Stimulated activated CD8-positive, alpha-beta memory T cell treated with anti-CD3 and anti-CD28 coated beads, Interleukin-7, amount 100 ng/mL, for 4 hours (primary cell): ENCODE measurements around the gene KLHDC8A.
"Not testable (repeated sequence)": the region's sequence is repeated elsewhere in the genome, so short reads cannot be mapped to it uniquely, and the experiment has no call there.

Experiments used
- DNase-seq, 2 donors: peaks; one replicate each; pipeline ENCODE4 v3.0.0-alpha.2; 2020; ENCODE audit warnings: low read depth in 2 of 2

Gene KLHDC8A

DNA sequence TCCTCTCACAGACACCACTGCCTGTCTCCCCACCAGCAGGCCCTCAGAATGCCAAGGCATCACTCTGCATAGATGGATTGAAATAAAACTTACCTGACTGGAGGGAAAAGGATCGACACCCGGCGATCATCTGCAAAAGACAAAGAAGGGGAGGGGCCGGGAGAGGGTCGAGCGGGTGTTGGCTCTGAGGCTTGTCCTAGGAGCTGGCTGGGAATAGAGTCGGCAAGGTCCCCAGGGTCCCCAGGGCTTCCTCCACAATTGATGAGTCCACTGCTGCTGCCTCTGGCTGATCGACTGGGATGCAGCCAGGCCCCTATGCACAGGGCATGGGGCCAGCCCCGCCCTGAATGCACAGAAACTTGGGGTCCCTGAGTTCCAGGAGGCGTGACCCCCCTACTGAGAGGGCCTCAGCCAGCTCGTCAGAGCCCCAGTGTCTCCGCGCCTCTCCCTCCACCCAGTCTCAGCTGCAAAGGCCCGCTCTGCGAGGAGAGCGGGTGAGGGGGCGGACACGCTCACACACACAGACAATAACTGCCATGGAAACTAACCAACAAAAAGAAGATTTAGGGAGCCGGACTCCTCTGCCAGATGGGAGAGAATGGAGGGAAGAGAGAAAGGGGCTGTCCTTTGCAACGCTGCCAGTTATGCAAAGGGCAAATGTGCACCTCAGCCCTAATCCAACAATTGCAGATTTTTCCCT is at the start of gene KLHDC8A:
Gene KLHDC8A (minus strand): TSS at position 483 of the 700 bp plus-strand sequence. CDS start 13,318 bp downstream, outside the sequence.
- no peak for DNase-seq

GRCh38 chr1:205406252-205406651 is 49.5 kb upstream of the KLHDC8A start:
- DNase-seq: not testable (repeated sequence)

- DNase-seq: not testable (repeated sequence)
These were observed 47.8 kb upstream of the KLHDC8A start for GRCh38 chr1:205404484-205404883.

- DNase-seq: no peak
These were observed 41.9 kb upstream of the KLHDC8A start for GRCh38 chr1:205398586-205398985.

DNA sequence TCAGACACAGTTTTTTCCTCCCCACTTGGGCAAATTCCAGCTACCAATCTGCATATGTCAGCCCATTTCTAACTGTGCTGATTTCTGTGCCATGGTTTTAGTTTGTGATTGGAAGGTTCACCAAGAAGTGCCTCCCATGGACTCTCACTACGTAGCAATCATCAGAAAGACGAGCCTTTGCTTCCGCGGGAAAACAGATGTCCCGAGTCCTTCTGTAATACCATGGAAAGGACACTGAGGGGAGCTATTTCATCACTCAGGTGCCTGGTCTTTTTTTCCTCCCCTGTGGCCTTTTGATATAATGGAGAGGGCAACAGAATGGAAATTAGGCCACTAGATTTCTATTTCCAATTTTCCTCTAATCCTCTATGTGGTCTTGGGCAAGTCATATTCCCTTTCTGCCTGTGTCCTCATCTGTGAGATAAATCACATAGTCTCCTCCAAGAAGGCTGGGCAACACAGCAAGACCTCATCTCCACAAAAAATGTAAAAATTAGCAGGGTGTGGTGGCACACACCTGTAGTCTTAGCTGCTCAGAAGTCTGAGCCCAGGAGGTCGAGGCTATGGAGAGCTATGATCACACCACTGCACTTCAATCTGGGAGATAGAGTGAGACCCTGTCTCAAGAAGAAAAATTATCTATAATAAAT is 40.4 kb upstream of the KLHDC8A start:
- no peak for DNase-seq

GRCh38 chr1:205395616-205396015 is 38.9 kb upstream of the KLHDC8A start:
- DNase-seq: no peak

DNA sequence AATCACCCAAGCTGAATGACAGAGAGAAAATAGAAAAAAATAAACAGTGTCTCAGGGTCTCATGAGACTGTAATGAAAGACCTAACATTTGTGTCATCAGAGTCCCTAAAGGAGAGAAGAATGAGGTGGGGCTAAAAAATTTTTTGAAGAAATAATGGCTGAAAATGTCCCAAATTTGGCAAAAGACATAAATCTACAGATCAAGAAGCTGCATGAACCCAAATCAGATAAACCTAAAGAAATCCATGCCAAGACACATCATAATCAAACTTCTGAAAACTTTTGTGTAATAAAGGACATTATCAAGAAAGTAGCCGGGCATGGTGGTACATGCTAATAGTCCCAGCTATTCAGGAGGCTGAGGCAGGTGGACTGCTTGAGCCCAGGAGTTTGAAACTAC is 35.9 kb upstream of the KLHDC8A start:
- no peak for DNase-seq

DNA sequence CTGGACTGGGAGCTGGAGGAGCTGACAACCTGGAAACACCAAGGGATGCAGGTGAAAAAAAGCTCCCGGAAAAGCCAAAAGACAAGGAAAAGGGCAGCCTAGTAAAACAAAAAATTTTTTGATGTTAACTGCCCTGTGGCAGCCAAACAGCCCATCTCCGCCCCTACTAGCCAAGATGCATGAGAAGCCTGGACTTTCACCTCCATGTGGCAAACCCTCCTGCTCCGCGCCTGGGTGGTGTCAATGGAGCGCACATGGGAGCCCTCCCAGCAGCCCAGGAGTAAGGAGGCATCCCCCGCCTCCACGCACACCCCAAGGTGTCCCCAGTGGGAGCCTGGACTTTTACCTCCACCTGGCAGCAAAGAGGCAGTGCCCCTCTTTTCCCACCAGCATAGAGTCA is 34.7 kb upstream of the KLHDC8A start:
- no peak for DNase-seq

GRCh38 chr1:205387845-205388244 is 31.1 kb upstream of the KLHDC8A start:
- DNase-seq: no peak

- DNase-seq: not testable (repeated sequence)
These were observed 26.3 kb upstream of the KLHDC8A start for GRCh38 chr1:205382990-205383389.

DNA sequence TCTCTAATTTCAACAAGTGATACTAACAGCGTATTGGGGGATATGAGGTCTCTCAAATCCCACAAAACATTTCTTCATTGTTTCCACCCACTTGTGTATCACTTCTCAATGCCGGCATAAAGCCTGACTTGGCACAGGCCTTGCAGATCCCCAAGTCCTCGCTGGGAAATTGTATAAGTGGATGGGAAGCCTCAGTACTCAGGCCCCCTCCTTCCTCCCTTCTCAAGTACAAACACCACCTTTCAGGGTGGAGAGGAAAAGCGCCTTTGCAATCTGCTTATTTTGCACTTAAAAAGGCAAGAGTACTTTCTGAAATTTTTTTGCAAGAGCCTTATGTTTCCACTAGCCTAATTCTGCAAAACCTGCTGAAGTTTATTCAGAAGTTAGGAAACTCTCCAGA is 25.8 kb upstream of the KLHDC8A start:
- no peak for DNase-seq

- DNase-seq: no peak
These were observed 24.6 kb upstream of the KLHDC8A start for GRCh38 chr1:205381305-205381704.

- no peak for DNase-seq
These were observed 24.2 kb upstream of the KLHDC8A start for GRCh38 chr1:205380882-205381281.

DNA sequence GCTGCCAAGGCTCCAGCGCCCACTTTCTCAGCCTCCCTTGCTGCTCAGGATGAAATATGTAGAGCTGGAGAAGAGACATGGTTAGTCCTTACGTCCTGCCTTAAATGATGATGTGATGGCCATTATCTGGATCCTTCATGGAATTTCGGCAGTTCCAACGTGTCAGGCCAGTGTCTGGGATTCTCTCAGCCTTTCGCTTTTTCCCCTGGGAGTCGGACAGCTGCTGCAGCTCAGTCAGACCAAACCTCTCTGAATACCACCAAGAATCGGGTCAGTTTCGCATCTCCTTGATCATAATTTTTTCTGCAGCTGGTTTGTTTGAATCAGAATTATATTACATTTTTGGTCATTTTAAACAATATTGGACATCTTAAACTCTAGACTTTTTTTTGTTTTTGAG is 22.3 kb upstream of the KLHDC8A start:
- DNase-seq: no peak

DNA sequence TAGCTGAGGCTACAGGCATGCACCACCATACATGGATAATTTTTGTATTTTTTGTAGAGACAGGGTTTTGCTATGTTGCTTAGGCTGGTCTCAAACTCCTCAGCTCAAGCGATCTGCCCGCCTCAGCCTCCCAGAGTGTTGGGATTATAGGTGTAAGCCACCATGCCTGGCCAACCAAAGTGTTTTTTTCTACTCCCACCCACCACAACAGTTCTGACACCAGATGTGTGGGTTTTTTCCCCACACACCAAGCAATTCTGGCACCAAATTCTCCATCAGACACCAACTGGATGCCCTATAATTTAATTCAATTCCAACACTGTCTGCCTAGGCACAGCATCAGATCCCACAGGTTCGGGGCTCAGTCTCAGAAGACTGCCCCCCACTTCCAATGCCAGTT is 20.6 kb upstream of the KLHDC8A start:
- no peak for DNase-seq

GRCh38 chr1:205376739-205377138 is 20.0 kb upstream of the KLHDC8A start:
- no peak for DNase-seq

GRCh38 chr1:205375835-205376545 is 19.3 kb upstream of the KLHDC8A start:
- DNase-seq: no peak

GRCh38 chr1:205374210-205375078 is 17.7 kb upstream of the KLHDC8A start:
- no peak for DNase-seq

GRCh38 chr1:205373798-205374175 is 17.1 kb upstream of the KLHDC8A start:
- no peak for DNase-seq

DNA sequence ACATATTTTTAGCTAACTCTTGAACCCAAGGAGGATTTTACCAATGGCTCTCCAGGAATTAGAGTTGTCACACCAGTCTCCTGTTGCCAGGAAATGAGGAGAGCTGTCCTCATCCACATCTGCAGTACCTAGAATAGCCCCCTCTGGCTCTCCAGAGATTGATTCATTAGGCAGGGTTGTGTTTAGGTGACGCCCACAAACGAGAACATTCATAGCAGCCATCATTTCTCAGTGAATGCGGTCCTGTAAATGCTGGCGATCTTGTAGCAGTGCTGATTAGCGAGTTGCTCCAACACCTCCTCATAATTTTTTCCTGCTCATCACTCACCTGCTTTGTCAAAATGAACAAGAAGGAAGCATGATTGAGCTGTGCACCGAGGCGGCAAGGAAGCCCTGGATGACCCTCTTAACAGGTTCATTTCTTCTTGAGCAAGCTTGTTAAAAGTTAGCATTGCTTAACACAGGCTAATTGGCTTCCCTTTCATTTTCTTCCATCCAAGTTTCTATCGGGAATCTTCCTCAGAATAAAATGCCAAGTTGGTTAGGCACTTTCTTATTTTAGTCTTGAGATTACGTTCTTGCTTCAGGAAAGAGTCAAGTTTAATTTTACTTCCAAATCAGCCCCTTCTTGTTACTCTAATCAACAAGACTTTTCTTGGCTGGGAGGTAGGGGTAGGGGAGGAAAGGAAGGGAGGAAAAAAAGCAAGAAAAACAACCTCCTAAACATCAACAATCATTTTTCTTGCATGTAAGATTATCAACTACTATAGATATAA is 16.5 kb upstream of the KLHDC8A start:
- DNase-seq: no peak
